Heart left ventricle (tissue), 16 donors: ENCODE results near the gene ARF4. TPM values are rescaled to one million over a fixed set of nuclear protein-coding genes. Genes with fewer than 3 reads are reported as not detected.

Experiments used
- ATAC-seq, 4 donors: fragments of 200-7000 bp; cut with Tn5 transposase; one replicate each; pipeline ENCODE4 v1.9.1; 2020 to 2022; ENCODE audit warnings: moderate library complexity in 4 of 4, mild to moderate bottlenecking in 3 of 4, moderate number of reproducible peaks in 1 of 4
- DNase-seq, 5 donors: peaks; one replicate each; pipeline ENCODE4 v3.0.0-alpha.2; 2020
- H3K27ac ChIP-seq, 12 donors: fragments of 200-600 bp; sonication (generic) in 4 of 12; one replicate each; pipeline versions ENCODE4 v1.5.0 to v1.8.0; 2016 to 2022; ENCODE audit warnings: mild to moderate bottlenecking in 2 of 12
- H3K27me3 ChIP-seq, 9 donors: fragments of 200-600 bp; sonication (generic) in 2 of 9; one replicate each; pipeline versions ENCODE4 v1.5.1 to v1.8.0; 2016 to 2022; ENCODE audit warnings: mild to moderate bottlenecking in 3 of 9
- H3K36me3 ChIP-seq, 9 donors: fragments of 200-600 bp; sonication (generic) in 2 of 9; one replicate each; pipeline versions ENCODE4 v1.5.0 to v1.8.0; 2018 to 2022; ENCODE audit warnings: mild to moderate bottlenecking in 2 of 9
- H3K4me1 ChIP-seq, 12 donors: fragments of 200-600 bp; sonication (generic) in 4 of 12; one replicate each; pipeline versions ENCODE4 v1.5.0 to v1.8.0; 2016 to 2022; ENCODE audit warnings: mild to moderate bottlenecking in 3 of 12
- H3K4me3 ChIP-seq, 12 donors: fragments of 200-600 bp; sonication (generic) in 4 of 12; one replicate each; pipeline versions ENCODE4 v1.5.0 to v1.8.0; 2017 to 2022; ENCODE audit warnings: mild to moderate bottlenecking in 9 of 12, moderate library complexity in 4 of 12
- H3K9me3 ChIP-seq, 12 donors: fragments of 200-600 bp; sonication (generic) in 4 of 12; one replicate each; pipeline versions ENCODE4 v1.5.0 to v1.8.0; 2016 to 2022; ENCODE audit warnings: mild to moderate bottlenecking in 1 of 12
- POLR2A ChIP-seq, 2 donors: fragments of 450-650 bp; IDR thresholded peaks; one replicate each; pipeline ENCODE4 v1.6.1; 2017; ENCODE audit warnings: antibody characterized with exemption in 2 of 2, mild to moderate bottlenecking in 2 of 2, moderate library complexity in 2 of 2
- WGBS, 4 donors: extraction: QIAGEN DNeasy Blood & Tissue Kit in 2 of 4; methylation state at CpG; one replicate each; pipeline versions ENCODE4 v1.1.5 to v1.1.7; 2013 to 2018; 5-methylcytosine and 5-hydroxymethylcytosine counted together
- intact Hi-C, 10 donors: fragments of 100-400 bp; cut with DNase I; formaldehyde crosslinking; loops; one replicate each; pipeline versions ENCODE4 v1.11.1 to v1.14.2; 2022
- polyA plus RNA-seq, 2 donors: library from polyadenylated mRNA; stranded (reverse); fragments of 200-250 nt; gene quantifications; one replicate each; pipeline ENCODE4 v1.2.3, GENCODE V29; 2013
- total RNA-seq, 9 donors: library from RNA; depleted of rRNA in 2 of 9; stranded (reverse); fragments of >200 nt in 2 of 9; fragmentation: NEBNext Ultra II Directional in 3 of 9; extraction: Animal tissue kit (Norgen Biotek cat#: 25700) in 3 of 9; gene quantifications; one replicate each; pipeline versions ENCODE4 v1.1.0 to v1.2.4, GENCODE V29; 2016 to 2023
- TF ChIP-seq, protein P1 (sequence below), 12 donors: fragments of 200-600 bp; sonication (generic) in 4 of 12; IDR thresholded peaks; one replicate each; pipeline versions ENCODE4 v1.5.0 to v1.8.0; 2018 to 2022; ENCODE audit warnings: antibody characterized with exemption in 12 of 12, mild to moderate bottlenecking in 5 of 12
- donor health status: ischemic (EF 13 %, LVEDD 7.1; RV severe dilation, severe dysfunction).
- donor health status: healthy with polysubstance abuse.
- donor health status: DM: no; HTN: yes; CAD: no.
- donor health status: DM: no; HTN: no; CAD: no.
- donor health status: ischemic (EF 25% LVEDD 6.9; RV normal size, moderate dysfunction).
- donor health status: ischemic (EF 25% LVEDD 5.7; RV mildly dilated, moderate dysfunction).
- donor health status: healthy.
- donor health status: DM: yes; HTN: yes; CAD: no.
- donor health status: ischemic (EF 35%, LVEDD 5.7; RV mildly dilated, moderate dysfunction).
- donor health status: nonischemic (EF 11% LVEDD 7.7; RV severe dilation, severe dysfunction).
- donor health status: DM: yes; HTN: yes; CAD: no.
- donor health status: PGD.
- donor health status: ischemic (EF 29% LVEDD 5.4; RV normal size, mild dysfunction).
- donor health status: nonischemic (EF 23%, LVEDD 6.1; RV moderate dilation, normal function).

Gene ARF4
- total and polyA plus RNA-seq, 11 donors = 37.9 to 159 (median 74.6) TPM

DNA sequence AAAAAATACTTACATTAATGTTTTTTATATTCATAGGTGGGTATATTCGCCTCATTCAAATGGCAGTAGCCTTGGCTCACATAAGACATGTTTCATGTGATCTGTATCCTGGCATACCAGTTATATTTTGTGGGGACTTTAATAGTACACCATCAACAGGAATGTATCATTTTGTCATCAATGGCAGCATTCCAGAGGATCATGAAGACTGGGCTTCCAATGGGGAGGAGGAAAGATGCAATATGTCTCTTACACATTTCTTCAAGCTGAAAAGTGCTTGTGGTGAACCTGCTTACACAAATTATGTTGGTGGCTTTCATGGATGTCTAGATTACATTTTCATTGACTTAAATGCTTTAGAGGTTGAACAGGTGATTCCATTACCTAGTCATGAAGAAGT, 37.6 kb downstream of the ARF4 start:
- DNase-seq = no peak
- no peak for ATAC-seq
- no peak overlapping the region for H3K4me3 ChIP-seq
- H3K36me3 ChIP-seq = peaks cover 0 to 53% (median 41%) of the 10 kb centered on the region in 9 donors
- H3K4me1 ChIP-seq = peaks cover 0 to 50% (median 28%) of the 10 kb centered on the region in 12 donors
- no peak overlapping the region for H3K27ac ChIP-seq
- H3K27me3 ChIP-seq = no peaks in the 10 kb centered on the region
- TF ChIP-seq, protein P1, sequence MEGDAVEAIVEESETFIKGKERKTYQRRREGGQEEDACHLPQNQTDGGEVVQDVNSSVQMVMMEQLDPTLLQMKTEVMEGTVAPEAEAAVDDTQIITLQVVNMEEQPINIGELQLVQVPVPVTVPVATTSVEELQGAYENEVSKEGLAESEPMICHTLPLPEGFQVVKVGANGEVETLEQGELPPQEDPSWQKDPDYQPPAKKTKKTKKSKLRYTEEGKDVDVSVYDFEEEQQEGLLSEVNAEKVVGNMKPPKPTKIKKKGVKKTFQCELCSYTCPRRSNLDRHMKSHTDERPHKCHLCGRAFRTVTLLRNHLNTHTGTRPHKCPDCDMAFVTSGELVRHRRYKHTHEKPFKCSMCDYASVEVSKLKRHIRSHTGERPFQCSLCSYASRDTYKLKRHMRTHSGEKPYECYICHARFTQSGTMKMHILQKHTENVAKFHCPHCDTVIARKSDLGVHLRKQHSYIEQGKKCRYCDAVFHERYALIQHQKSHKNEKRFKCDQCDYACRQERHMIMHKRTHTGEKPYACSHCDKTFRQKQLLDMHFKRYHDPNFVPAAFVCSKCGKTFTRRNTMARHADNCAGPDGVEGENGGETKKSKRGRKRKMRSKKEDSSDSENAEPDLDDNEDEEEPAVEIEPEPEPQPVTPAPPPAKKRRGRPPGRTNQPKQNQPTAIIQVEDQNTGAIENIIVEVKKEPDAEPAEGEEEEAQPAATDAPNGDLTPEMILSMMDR (IDR thresholded peaks at IDR 0.05) = no peak
- no peak for TF ChIP-seq POLR2A (IDR thresholded peaks at IDR 0.05)
- 95 to 100% (median 96%) methylated on average over 1 of the region's 1 CpG for whole genome bisulfite sequencing, 4 donors
- no peaks in the 10 kb centered on the region for H3K9me3 ChIP-seq
- intact Hi-C loops = loop anchor here in 1 of 10 donors (5.0 kb wide), 1 partner anchor 38 kb away; the partner anchor contains the start of gene ARF4

DNA sequence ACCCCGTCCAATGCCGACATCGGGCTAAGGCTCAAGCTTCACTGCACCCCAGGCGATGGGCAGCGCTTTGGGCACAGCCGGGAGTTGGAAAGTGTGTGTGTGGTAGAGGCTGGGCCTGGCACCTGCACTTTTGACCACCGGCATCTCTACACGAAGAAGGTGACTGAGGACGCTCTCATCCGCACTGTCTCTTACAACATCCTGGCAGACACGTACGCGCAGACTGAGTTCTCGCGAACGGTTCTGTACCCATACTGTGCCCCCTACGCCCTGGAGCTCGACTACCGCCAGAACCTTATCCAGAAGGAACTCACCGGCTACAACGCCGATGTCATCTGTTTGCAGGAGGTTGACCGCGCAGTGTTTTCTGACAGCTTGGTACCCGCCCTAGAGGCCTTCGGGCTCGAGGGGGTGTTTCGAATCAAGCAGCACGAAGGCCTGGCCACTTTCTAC, 40.0 kb downstream of the ARF4 start:
- Histone ChIP-seq H3K27me3 (no peaks in the 10 kb centered on the region), H3K27ac (peak overlapping the region in 10 of 12 donors; percentile 84 to 94 (median 92)), H3K4me1 (peaks cover 0 to 50% (median 28%) of the 10 kb centered on the region in 12 donors), H3K4me3 (peak overlapping the region; percentile 46 to 96 (median 88)), H3K9me3 (no peaks in the 10 kb centered on the region), H3K36me3 (peaks cover 0 to 34% (median 26%) of the 10 kb centered on the region in 9 donors)
- peak in 3 of 4 donors; percentile 6 to 9 (median 7) for ATAC-seq
- no peak for DNase-seq
- WGBS, 4 donors = 0 to 1% (median 1%) methylated on average over 6 to 29 of the region's 29 CpGs
- intact Hi-C loops = loop anchor here in 4 of 10 donors (2.0 to 5.0 kb wide), 2 partner anchors 40 kb away; partner anchors contain the start of gene ARF4 (in 4 of the 4)
- TF ChIP-seq POLR2A (IDR thresholded peaks at IDR 0.05) = no peak
- TF ChIP-seq, protein P1 (IDR thresholded peaks at IDR 0.05) = no peak

DNA sequence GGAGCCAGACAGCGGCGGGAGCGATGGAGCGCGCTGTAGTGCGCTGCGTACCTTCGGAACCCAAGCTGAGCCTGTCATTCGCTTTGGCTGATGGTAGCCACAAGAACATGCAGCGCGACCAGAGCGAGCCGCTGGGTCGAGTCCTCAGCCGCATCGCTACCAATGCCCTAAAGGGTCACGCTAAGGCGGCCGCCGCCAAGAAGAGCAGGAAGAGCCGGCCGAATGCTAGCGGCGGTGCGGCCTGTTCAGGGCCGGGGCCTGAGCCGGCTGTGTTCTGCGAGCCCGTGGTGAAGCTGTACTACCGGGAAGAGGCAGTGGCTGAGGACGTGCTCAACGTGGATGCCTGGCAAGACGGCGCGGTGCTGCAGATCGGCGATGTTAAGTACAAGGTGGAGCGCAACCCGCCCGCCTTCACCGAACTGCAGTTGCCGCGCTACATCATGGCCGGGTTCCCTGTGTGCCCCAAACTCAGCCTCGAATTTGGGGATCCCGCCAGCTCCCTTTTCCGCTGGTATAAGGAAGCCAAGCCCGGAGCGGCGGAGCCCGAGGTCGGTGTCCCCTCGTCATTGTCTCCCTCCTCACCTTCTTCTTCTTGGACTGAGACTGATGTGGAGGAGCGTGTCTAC, 40.6 kb downstream of the ARF4 start:
- Histone ChIP-seq H3K4me1 (peaks cover 0 to 48% (median 27%) of the 10 kb centered on the region in 12 donors), H3K27me3 (no peaks in the 10 kb centered on the region), H3K36me3 (peaks cover 0 to 29% (median 23%) of the 10 kb centered on the region in 9 donors), H3K4me3 (peak overlapping the region; percentile 46 to 96 (median 88)), H3K9me3 (no peaks in the 10 kb centered on the region), H3K27ac (peak overlapping the region; percentile 60 to 94 (median 90))
- no peak for TF ChIP-seq POLR2A (IDR thresholded peaks at IDR 0.05)
- TF ChIP-seq, protein P1 (IDR thresholded peaks at IDR 0.05) = no peak
- DNase-seq (peak in 3 of 5 donors; percentile 40 to 66 (median 41)), ATAC-seq (peak; percentile 8 to 58 (median 54))
- intact Hi-C loops = loop anchor here in 5 of 10 donors (1.0 to 5.0 kb wide), 3 partner anchors 40 to 41 kb away; partner anchors contain the start of gene ARF4 (in 5 of the 5)
- WGBS, 4 donors = 0 to 2% (median 1%) methylated on average over 31 to 54 of the region's 54 CpGs
